ENCODE data around the gene TUBB4B.
A peak's percentile ranks its signal among the peaks of the same experiment; 100 is the strongest.

The TUBB4B gene

DNA sequence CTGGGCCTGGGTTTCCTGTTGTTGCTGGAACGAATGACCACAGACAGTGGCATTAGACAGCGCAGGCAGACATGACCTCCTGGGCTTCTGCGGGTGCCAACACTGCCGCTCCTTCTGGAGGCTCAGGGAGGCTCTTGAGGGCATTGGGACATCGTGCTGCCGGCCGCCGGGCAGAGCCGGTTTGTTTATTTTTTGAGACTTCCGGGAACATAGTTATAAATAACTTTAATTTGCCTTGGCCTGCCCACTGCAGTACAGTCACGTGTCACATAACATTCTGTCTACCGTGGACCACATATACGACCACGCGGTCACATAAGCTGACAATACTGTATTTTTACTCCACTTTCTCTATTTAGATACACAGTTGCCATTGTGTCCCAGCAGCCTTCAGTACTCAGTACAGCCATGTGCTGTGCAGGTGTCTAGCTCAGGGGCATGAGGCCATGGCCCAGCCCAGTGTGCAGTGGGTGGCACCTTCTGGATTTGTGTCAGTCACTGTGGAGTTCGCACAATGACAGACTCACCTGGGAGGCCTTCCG, 28.2 kb downstream of the TUBB4B start:
- no peaks in the 10 kb centered on the region for H3K9me3 ChIP-seq (ENCODE audit: control insufficient read depth, insufficient read depth, low read depth, low read length)
- no peak overlapping the region for H3K27ac ChIP-seq (ENCODE audit: extremely low read depth, low read depth, low read length)
- no peak overlapping the region for H3K4me3 ChIP-seq (ENCODE audit: low read depth, low read length)
- no peaks in the 10 kb centered on the region for H3K4me1 ChIP-seq (ENCODE audit: control insufficient read depth, insufficient read depth, low read length)
- ChIA-PET CTCF (interaction anchor here (0.5 to 2.1 kb wide), 3 partner anchors 32 to 481 kb away, joined by 3 to 11 read pairs (median 4); no protein-coding TSS in a partner anchor), POLR2A (interaction anchor here (1.0 kb wide), 1 partner anchor 10 kb away, joined by 3 read pairs; no protein-coding TSS in a partner anchor)
- peaks cover 0 to 67% of the 10 kb centered on the region in 2 experiments; a peak in 2 of 3 replicates for H3K36me3 ChIP-seq (ENCODE audit: control insufficient read depth in 2 of 2, insufficient read depth in 1 of 2, low read length in 2 of 2)
- TF ChIP-seq ZNF629 (tag by site-specific recombination; IDR thresholded peaks at IDR 0.05) (no peak), OSR2 (tag by site-specific recombination; IDR thresholded peaks at IDR 0.05) (peak; percentile 54)
- TF ChIP-seq, protein P1, sequence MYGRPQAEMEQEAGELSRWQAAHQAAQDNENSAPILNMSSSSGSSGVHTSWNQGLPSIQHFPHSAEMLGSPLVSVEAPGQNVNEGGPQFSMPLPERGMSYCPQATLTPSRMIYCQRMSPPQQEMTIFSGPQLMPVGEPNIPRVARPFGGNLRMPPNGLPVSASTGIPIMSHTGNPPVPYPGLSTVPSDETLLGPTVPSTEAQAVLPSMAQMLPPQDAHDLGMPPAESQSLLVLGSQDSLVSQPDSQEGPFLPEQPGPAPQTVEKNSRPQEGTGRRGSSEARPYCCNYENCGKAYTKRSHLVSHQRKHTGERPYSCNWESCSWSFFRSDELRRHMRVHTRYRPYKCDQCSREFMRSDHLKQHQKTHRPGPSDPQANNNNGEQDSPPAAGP (tag by site-specific recombination; IDR thresholded peaks at IDR 0.05) = no peak

DNA sequence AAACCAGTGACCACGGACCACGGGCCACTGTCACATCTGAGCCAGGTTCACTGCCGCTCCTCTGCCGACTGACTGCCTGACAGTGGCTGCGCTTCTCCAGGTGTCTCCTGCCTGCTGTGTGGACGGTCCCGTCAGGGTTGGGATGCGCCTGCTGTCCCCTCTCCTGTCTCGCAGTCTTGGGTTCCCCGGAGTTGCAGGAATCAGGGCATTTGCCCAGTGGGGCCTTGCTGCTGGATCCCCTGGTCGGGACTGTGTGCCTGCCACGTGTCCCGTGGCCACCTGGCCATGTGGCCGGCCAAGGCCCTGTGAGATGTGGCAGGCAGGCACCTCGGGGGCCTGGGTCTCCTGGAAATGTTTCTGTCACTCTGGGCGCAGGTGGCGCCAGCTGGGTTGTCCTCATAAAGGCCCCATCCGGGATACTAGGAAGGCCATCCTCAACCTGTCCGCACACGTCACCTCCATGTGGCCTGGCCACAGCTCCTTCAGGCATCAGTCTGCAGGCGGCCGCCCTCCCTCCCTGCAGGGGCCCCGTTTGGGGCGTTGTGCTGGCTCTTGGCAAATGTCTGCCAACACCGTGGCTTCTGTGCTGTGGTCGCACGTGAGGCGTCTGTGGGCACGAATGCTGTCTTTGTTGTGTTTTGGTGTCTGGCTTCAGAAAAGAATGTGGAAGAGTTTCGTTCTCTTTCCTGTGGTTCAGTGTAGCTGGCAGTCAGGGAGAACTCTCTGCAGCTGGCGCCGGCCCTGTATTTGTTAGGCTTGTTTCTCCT, 30.0 kb downstream of the TUBB4B start:
- Histone ChIP-seq H3K9me3 (ENCODE audit: control insufficient read depth, insufficient read depth, low read depth, low read length) (no peaks in the 10 kb centered on the region), H3K36me3 (ENCODE audit: control insufficient read depth in 2 of 2, insufficient read depth in 1 of 2, low read length in 2 of 2) (peaks cover 0 to 56% of the 10 kb centered on the region in 2 experiments; a peak in 2 of 3 replicates), H3K27ac (ENCODE audit: extremely low read depth, low read depth, low read length) (no peak overlapping the region), H3K4me3 (ENCODE audit: low read depth, low read length) (no peak overlapping the region), H3K4me1 (ENCODE audit: control insufficient read depth, insufficient read depth, low read length) (no peaks in the 10 kb centered on the region)
- no peak for TF ChIP-seq TRIM28 (IDR thresholded peaks at IDR 0.05; ENCODE audit: borderline replicate concordance, low read length)
- ChIA-PET POLR2A (interaction anchor here (1.9 to 2.4 kb wide), 2 partner anchors 27 to 30 kb away, joined by 6 to 9 read pairs; partner anchors contain the start of gene TUBB4B), CTCF (interaction anchor here (1.6 kb wide), 1 partner anchor 15 kb away, joined by 3 read pairs; the partner anchor contains the start of gene NELFB)

DNA sequence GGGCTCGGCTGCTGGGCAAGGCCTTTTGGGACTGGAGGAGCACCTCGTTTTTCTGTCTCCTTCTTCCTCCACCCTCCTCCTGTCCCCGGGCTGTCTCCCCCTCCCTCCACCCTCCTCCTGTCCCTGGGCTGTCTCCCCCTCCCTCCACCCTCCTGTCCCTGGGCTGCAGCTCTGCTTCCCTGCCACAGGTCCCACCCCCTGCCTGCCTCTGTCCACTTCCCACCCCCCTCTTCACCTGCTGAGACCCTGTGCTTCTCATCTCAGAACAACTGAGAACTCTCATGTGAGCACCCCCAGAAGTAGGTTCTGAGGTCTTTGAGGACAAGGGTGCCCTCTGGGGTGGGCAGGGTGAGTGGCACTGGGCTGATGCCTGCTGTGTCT, 30.6 kb downstream of the TUBB4B start:
- TF ChIP-seq ZNF76 (tag by site-specific recombination; IDR thresholded peaks at IDR 0.05; ENCODE audit: borderline replicate concordance, low read depth) (no peak), ZNF544 (tag by site-specific recombination; IDR thresholded peaks at IDR 0.05) (no peak), MZF1 (tag by site-specific recombination; IDR thresholded peaks at IDR 0.05; ENCODE audit: borderline replicate concordance) (no peak), ZNF785 (tag by site-specific recombination; IDR thresholded peaks at IDR 0.05) (no peak), ZNF140 (tag by site-specific recombination; IDR thresholded peaks at IDR 0.05) (no peak), KLF10 (tag by site-specific recombination; IDR thresholded peaks at IDR 0.05) (no peak), ZEB2 (tag by site-specific recombination; IDR thresholded peaks at IDR 0.05) (no peak), ZNF350 (tag by site-specific recombination; IDR thresholded peaks at IDR 0.05) (no peak), HOXA7 (CRISPR knock-in tag; IDR thresholded peaks at IDR 0.05; ENCODE audit: borderline replicate concordance) (no peak), ZNF529 (tag by site-specific recombination; IDR thresholded peaks at IDR 0.05; ENCODE audit: insufficient replicate concordance) (no peak)
- TF ChIP-seq, protein P2, sequence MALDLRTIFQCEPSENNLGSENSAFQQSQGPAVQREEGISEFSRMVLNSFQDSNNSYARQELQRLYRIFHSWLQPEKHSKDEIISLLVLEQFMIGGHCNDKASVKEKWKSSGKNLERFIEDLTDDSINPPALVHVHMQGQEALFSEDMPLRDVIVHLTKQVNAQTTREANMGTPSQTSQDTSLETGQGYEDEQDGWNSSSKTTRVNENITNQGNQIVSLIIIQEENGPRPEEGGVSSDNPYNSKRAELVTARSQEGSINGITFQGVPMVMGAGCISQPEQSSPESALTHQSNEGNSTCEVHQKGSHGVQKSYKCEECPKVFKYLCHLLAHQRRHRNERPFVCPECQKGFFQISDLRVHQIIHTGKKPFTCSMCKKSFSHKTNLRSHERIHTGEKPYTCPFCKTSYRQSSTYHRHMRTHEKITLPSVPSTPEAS (tag by site-specific recombination; IDR thresholded peaks at IDR 0.05) = no peak
- TF ChIP-seq, protein P3, sequence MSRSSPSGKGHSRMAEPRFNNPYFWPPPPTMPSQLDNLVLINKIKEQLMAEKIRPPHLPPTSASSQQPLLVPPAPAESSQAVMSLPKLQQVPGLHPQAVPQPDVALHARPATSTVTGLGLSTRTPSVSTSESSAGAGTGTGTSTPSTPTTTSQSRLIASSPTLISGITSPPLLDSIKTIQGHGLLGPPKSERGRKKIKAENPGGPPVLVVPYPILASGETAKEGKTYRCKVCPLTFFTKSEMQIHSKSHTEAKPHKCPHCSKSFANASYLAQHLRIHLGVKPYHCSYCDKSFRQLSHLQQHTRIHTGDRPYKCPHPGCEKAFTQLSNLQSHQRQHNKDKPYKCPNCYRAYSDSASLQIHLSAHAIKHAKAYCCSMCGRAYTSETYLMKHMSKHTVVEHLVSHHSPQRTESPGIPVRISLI (tag by site-specific recombination; IDR thresholded peaks at IDR 0.05) = no peak
- ChIA-PET CTCF (interaction anchor here (1.6 kb wide), 1 partner anchor 16 kb away, joined by 3 read pairs; the partner anchor contains the start of gene NELFB), POLR2A (interaction anchor here (1.3 to 2.4 kb wide), 3 partner anchors 18 to 31 kb away, joined by 3 to 9 read pairs (median 6); partner anchors contain the start of gene TUBB4B)

More for the DNA sequence above, 30.6 kb downstream of the TUBB4B start:
- Histone ChIP-seq H3K4me1 (ENCODE audit: control insufficient read depth, insufficient read depth, low read length) (0 out of 2 replicates have a peak, but pooled peaks cover 2% of the 10 kb centered on the region), H3K27ac (ENCODE audit: extremely low read depth, low read depth, low read length) (no peak overlapping the region), H3K36me3 (ENCODE audit: control insufficient read depth in 2 of 2, insufficient read depth in 1 of 2, low read length in 2 of 2) (peaks cover 0 to 51% of the 10 kb centered on the region in 2 experiments; a peak in 2 of 3 replicates), H3K9me3 (ENCODE audit: control insufficient read depth, insufficient read depth, low read depth, low read length) (no peaks in the 10 kb centered on the region), H3K4me3 (ENCODE audit: low read depth, low read length) (no peak overlapping the region)

All from HEK293 (cell line).